Measurements from ENCODE around the gene TRPV5.

The TRPV5 gene

GRCh38 chr7:142908290-142908689 is 25.3 kb downstream of the TRPV5 start:
- no peak for DNase-seq

GRCh38 chr7:142906643-142907042 is 26.9 kb downstream of the TRPV5 start:
- no peak for DNase-seq

- no peak for DNase-seq
These were observed 27.8 kb downstream of the TRPV5 start for GRCh38 chr7:142905759-142906158.

DNA sequence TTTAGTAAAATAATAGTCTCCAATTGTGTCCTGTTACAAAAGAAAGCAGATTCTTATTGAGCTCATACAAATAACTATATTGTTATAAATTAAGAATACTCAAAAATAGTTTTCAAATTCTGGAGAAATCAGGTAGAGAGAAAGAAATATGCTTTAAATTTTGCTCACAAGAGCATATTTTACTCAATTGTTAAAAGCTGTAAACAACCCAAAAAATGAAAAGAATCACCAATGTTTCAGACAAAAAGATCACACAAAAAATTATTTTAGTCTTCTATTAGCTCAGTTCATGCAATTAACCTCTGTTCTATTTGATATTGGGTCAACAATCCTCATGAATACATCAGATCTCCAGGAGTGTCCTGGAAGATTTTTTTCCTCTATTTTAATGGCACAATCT is 29.4 kb downstream of the TRPV5 start:
- DNase-seq = no peak

GRCh38 chr7:142901426-142902259 is 31.9 kb downstream of the TRPV5 start:
- no peak for DNase-seq

GRCh38 chr7:142899661-142900060 is 33.9 kb downstream of the TRPV5 start:
- DNase-seq = no peak

GRCh38 chr7:142898377-142899170 is 35.0 kb downstream of the TRPV5 start:
- no peak for DNase-seq

- DNase-seq = no peak
These were observed 35.9 kb downstream of the TRPV5 start for GRCh38 chr7:142897691-142898090.

- no peak for DNase-seq
These were observed 36.7 kb downstream of the TRPV5 start for GRCh38 chr7:142896741-142897379.

- no peak for DNase-seq
These were observed 37.4 kb downstream of the TRPV5 start for GRCh38 chr7:142896151-142896550.

DNA sequence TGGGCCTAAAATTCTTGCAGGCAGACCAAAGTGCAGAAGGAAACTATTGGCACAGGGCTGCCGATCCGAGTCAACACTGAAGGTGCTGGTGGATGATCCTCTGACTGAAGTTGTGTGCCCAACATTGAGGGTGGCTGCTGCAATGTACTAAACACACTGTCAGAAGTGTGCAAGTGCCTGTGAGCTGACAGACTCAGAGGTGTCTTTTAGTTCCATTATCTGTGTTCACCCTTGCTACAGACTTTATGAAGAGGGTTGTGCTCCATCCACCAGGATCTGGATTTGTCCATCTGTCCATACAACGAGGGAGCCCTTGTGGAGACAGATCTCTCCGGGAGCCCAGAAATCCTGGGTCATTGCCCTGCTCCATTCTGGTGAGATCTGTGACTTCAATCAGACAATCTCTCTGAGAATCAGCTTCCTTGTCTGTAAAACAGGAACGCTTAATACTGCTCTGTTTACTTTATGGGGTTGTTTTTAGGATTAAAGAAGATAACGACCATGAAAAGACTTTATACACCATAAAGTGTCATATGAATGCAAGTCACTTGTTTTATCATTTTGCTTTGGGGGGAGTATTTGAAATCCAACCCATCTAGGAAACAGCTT is 38.5 kb downstream of the TRPV5 start:
- no peak for DNase-seq

- no peak for DNase-seq
These were observed 39.2 kb downstream of the TRPV5 start for GRCh38 chr7:142894112-142894984.

DNA sequence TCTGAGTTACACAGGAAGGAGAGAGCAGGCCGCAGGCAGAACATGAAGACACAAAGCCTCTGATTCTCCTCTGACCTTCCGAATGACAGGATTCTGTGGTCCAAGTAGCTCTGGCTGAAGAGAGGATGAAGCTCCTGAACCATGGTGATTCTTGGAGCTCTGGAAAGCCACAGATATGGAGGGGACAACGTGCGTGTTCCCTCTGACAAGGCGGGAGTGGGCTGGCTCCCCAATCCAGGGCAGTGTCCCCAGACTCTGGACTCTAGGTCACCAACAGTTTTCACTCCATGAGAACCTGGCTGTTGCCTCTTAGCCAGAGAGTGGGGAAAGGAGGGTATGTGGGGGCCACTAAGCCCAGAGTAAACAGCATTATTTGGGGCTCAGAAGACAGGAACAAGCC is 40.6 kb downstream of the TRPV5 start:
- no peak for DNase-seq

DNA sequence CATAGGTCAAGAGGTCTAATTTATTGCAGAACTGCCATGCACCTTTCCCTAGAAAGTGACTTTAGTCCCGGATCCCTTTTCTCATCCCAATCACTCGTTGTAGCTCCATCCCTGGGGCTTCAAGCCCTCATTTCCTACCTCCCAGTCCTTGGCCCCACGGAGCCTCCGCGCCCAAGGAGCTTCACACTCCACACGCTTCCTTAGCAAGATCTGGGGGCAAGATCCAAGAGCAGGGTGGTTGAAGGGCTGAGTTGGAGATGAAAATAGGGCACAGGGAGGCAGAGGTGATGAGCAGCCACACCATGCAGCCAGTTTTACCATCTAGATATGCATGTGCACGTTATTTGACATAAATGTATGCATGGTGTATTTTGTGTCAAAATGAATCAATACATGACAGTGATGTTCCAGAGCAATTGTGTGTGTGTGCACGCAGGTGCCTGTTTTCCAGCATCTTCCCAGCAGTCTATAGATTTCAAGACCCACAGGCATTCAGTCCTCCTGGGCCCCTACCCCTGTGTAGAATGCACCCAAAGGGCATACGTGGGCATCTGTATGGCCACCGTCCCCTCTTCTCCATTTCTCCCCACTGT is 42.0 kb downstream of the TRPV5 start:
- DNase-seq = no peak

DNA sequence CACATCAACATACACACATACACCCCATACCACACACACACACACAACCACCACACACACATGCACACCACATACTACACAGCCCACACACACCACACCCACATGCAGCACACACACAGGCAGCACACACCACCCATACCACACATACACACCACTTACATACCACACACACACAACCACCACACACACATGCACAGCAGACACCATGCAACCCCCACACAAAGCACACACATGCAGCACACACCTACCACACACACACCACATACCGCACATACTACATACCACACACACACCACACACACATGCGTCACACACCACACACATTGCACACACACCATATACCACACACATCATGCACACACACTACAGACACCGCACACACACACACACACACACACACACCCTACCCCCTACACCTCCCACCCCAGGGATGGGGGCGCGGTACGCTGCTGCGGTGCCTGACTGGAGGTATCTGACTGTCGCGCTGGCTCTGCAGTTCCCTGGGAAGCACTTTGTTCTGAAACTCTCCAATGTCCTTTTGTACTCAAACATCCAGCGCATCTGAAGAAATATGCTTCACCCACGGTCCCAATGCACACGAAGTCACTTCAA is 42.6 kb downstream of the TRPV5 start:
- DNase-seq = no peak

DNA sequence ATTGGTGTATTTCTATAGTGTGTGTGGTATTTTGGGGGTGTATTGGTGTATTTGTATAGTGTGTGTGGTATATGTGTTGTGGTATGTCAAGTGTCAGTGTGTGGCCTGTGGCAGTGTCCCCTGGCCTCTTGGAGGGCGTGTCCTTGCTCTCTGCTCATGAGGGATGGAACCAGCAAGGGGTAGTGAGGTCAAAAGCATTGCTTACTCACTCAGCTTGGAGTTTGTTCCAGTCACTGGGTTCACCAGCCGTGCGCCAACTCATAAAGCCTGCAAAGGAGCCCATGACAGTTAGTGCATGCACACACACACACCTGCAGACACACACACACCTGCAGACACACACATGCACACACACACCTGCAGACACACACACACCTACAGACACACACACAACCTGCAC is 43.7 kb downstream of the TRPV5 start:
- no peak for DNase-seq

GRCh38 chr7:142887282-142888015 is 46.1 kb downstream of the TRPV5 start:
- no peak for DNase-seq

DNA sequence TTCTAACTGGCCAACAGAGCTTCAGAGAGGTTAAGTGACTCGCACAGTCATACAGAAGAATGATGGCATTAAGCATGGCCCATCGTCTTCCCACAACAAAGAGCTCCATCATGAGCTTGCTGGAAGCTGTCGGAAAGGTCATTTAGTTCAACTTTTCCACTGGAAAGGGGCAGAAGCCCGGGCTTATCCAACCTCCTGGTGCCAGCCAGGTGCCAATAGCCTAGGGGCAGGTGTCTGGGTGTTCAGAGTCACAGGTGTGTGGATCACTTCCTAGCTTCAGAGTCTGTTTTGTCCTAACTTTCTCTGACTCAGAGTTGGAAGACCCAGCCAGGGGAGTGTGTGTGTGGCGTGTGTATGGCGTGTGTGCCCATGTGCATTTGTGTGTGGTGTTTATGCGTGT is 46.7 kb downstream of the TRPV5 start:
- no peak for DNase-seq

DNA sequence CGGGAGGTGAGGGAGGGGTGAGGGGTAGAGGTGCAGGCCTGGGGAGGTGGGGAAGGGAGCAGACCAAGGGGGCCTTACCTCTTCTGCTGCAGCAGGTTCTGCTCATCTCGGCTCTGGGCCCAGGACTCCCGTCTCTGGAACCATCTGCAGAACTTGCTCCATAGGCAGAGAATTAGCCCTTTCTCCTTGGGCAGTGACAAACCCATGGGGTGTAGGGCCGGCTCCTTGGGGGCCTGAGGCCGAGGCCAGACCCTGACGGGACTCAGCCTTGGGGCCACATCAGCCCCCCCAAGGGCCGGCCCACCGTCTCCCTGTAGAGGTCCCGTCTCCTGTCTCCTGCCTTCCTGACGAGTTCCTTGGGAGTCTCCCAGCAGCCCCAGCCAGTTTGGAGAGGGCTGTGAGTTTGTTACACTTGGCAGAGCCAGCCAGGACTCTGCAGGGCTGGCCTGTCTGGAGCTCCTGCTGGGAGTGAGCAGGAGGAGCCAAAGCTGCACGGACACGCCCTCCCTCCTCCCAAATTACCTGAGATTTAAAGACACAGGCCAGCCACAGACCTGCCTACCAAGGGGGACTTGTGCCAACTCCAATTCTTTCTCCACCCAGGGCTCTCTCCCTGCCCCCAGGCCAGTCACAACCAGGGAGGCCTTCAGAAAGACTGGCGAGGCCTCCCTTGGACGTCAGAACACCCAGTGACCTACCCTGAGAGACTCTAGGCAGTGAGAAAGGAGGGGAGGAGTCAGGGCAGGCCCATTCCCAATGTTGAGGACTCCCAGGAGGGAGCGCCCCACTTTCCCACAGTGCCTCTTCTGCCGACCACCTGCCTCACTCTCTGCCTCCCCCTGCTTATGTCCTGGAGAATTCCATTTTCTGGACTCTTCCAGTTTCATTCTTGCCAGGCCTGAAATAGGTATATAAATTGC is 48.0 kb downstream of the TRPV5 start, which contains the start of gene TRPV6:
Gene TRPV6, minus strand, starts transcription at position 435 of the 920 bp plus-strand sequence.
- no peak for DNase-seq

DNA sequence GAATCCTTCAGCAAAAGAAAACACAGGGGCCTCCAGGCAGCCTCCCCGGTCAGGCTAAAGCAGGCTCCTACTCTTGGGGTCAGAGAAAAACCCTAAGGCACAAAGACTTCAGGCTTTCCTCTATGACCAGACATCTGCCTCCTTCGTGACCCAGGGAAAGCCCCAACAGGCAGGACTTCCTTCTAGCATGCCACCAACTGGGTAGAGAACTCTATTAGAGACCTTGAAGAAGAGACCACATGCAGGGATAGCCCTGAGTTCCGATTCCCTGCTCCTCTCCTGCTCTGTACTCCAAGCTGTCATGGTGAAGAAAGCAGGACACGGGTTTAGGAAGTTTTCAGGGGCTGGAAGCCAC is 49.3 kb downstream of the TRPV5 start:
- DNase-seq = no peak
